Bronchial epithelial cell (primary cell): Measurements from ENCODE around the gene MCM3AP. TPM values are rescaled to one million over a fixed set of nuclear protein-coding genes. Genes with fewer than 3 reads are reported as not detected.
A peak's percentile ranks its signal among the peaks of the same experiment; 100 is the strongest.

Experiments used
- DNase-seq: peaks from one replicate; pipeline ENCODE4 v3.0.0-alpha.2; 2010; ENCODE audit warnings: low read depth
- FAIRE-seq: peaks from 2 replicates; lab custom pipeline; 2011; peaks lifted over from hg19 to GRCh38; lab: Jason Lieb, UNC
- H3K27me3 ChIP-seq: 2 replicates; pipeline ENCODE4 v1.5.1; 2011; ENCODE audit warnings: low read length; ENCODE audit not compliant: control insufficient read depth, insufficient read depth
- H3K36me3 ChIP-seq: 2 replicates; pipeline ENCODE4 v1.5.1; 2011; ENCODE audit warnings: low read length; ENCODE audit not compliant: control insufficient read depth, insufficient read depth
- H3K4me3 ChIP-seq: 2 replicates; pipeline ENCODE4 v1.5.1; 2011; ENCODE audit warnings: mild to moderate bottlenecking, low read depth, low read length, control low read depth
- CTCF ChIP-seq: IDR thresholded peaks from 2 replicates; pipeline ENCODE4 v1.5.1; 2011; ENCODE audit warnings: mild to moderate bottlenecking, moderate library complexity, low read length, control low read depth, inconsistent platforms; ENCODE audit not compliant: insufficient read depth, severe bottlenecking
- total RNA-seq: library from RNA; depleted of rRNA; stranded (reverse); fragments of >200 nt; gene quantifications from 2 replicates; pipeline ENCODE4 v1.2.1, GENCODE V29; 2014

MCM3AP gene
- total RNA-seq, 1 donor from 2014 or later, result 70.8 TPM

- H3K4me3 ChIP-seq, result no peak overlapping the region
- DNase-seq (peak; percentile 67), FAIRE-seq (no peak)
- no peak for TF ChIP-seq CTCF
- no peaks in the 10 kb centered on the region for H3K27me3 ChIP-seq
- H3K36me3 ChIP-seq, result no peaks in the 10 kb centered on the region
These were observed 22.2 kb upstream of the MCM3AP start for GRCh38 chr21:46307625-46308024.

- Histone ChIP-seq H3K36me3 (peaks cover 3% of the 10 kb centered on the region), H3K27me3 (no peaks in the 10 kb centered on the region), H3K4me3 (no peak overlapping the region)
- FAIRE-seq (peak; percentile 86), DNase-seq (no peak)
- no peak for TF ChIP-seq CTCF
These were observed 19.5 kb upstream of the MCM3AP start for GRCh38 chr21:46304955-46305354.

GRCh38 chr21:46304437-46304836, 19.0 kb upstream of the MCM3AP start:
- Histone ChIP-seq H3K4me3 (no peak overlapping the region), H3K27me3 (no peaks in the 10 kb centered on the region), H3K36me3 (peaks cover 3% of the 10 kb centered on the region)
- DNase-seq, result no peak
- TF ChIP-seq CTCF, result no peak
- FAIRE-seq, result no peak

GRCh38 chr21:46301759-46302158, 16.3 kb upstream of the MCM3AP start:
- Histone ChIP-seq H3K27me3 (no peaks in the 10 kb centered on the region), H3K36me3 (peaks cover 3% of the 10 kb centered on the region), H3K4me3 (no peak overlapping the region)
- DNase-seq, result no peak
- no peak for FAIRE-seq
- TF ChIP-seq CTCF, result no peak

- FAIRE-seq, result no peak
- no peak for DNase-seq
- no peaks in the 10 kb centered on the region for H3K27me3 ChIP-seq
- no peak for TF ChIP-seq CTCF
- peaks cover 3% of the 10 kb centered on the region for H3K36me3 ChIP-seq
- no peak overlapping the region for H3K4me3 ChIP-seq
These were observed 13.8 kb upstream of the MCM3AP start for GRCh38 chr21:46299167-46299566.

- no peaks in the 10 kb centered on the region for H3K27me3 ChIP-seq
- peak overlapping the region; percentile 38 for H3K4me3 ChIP-seq
- no peak for FAIRE-seq
- H3K36me3 ChIP-seq, result peaks cover 3% of the 10 kb centered on the region
- TF ChIP-seq CTCF, result no peak
- DNase-seq, result peak; percentile 39
These were observed 12.2 kb upstream of the MCM3AP start for GRCh38 chr21:46297338-46298271.
